T-helper 1 cell treated with Interleukin-12 subunit alpha and Interleukin-12 subunit beta and Interleukin-4 antibody, amounts not matched to agents 30 μg/mL and 1 μg/mL, for 36 hours (primary cell): Measurements from ENCODE around the gene RTCB.

ENCODE experiments used
- H3K27ac Mint-ChIP-seq: one replicate; pipeline ENCODE4 v1.8.0; 2021; ENCODE audit warnings: mild to moderate bottlenecking, mixed read lengths
- H3K27me3 Mint-ChIP-seq: one replicate; pipeline ENCODE4 v1.8.0; 2021; ENCODE audit warnings: low read depth, mixed read lengths
- H3K36me3 Mint-ChIP-seq: one replicate; pipeline ENCODE4 v1.8.0; 2021; ENCODE audit warnings: low read depth, mixed read lengths
- H3K4me1 Mint-ChIP-seq: one replicate; pipeline ENCODE4 v1.8.0; 2021; ENCODE audit warnings: low read depth, mixed read lengths
- H3K4me3 Mint-ChIP-seq: one replicate; pipeline ENCODE4 v1.8.0; 2021; ENCODE audit warnings: mild to moderate bottlenecking, moderate library complexity, mixed read lengths
- H3K9me3 Mint-ChIP-seq: one replicate; pipeline ENCODE4 v1.8.0; 2021; ENCODE audit warnings: mixed read lengths

Gene RTCB

GRCh38 chr22:32411829-32412592 lies at the start of gene RTCB:
Gene RTCB (minus strand): TSS chr22:32412247. CDS start chr22:32412156, 91 bp downstream.
- H3K36me3 Mint-ChIP-seq, result peaks cover 19% of the 10 kb centered on the region
- peak within 1 kb of the TSS; percentile 98 for H3K4me3 Mint-ChIP-seq
- peaks cover 44% of the 10 kb centered on the region for H3K4me1 Mint-ChIP-seq
- H3K27ac Mint-ChIP-seq, result peak within 1 kb of the TSS; percentile 97
- peaks cover 8% of the 10 kb centered on the region for H3K27me3 Mint-ChIP-seq
- H3K9me3 Mint-ChIP-seq, result no peaks in the 10 kb centered on the region

- no peaks in the 10 kb centered on the region for H3K4me1 Mint-ChIP-seq
- no peak overlapping the region for H3K27ac Mint-ChIP-seq
- no peaks in the 10 kb centered on the region for H3K36me3 Mint-ChIP-seq
- no peak overlapping the region for H3K4me3 Mint-ChIP-seq
- H3K9me3 Mint-ChIP-seq, result no peaks in the 10 kb centered on the region
- peaks cover 25% of the 10 kb centered on the region for H3K27me3 Mint-ChIP-seq
Observed at GRCh38 chr22:32457031-32457430, 45.0 kb upstream of the RTCB start.

DNA sequence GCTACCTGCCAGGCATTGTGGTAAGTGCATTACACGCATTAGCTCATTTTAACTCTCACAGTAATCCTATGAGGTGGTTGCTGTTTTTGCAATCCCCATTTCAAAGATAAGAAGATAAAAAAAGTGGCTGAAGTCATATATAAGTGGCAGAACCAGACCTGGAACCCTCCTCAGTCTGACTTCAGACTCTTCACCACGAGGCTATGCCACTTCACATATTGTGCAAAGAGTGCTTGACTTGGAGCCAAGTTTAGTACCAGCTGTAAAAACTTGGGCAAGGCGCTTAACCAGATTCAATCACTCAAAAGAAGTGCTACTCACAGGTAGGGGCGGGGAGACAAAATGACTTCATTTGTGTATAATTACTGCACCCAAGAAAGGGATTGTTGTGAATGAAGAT lies 36.9 kb upstream of the RTCB start:
- Mint-ChIP-seq H3K4me3 (no peak overlapping the region), H3K36me3 (no peaks in the 10 kb centered on the region), H3K27ac (no peak overlapping the region), H3K9me3 (no peaks in the 10 kb centered on the region), H3K4me1 (no peaks in the 10 kb centered on the region), H3K27me3 (peaks cover 9% of the 10 kb centered on the region)

- no peaks in the 10 kb centered on the region for H3K36me3 Mint-ChIP-seq
- H3K27me3 Mint-ChIP-seq, result peaks cover 7% of the 10 kb centered on the region
- H3K9me3 Mint-ChIP-seq, result no peaks in the 10 kb centered on the region
- no peak overlapping the region for H3K4me3 Mint-ChIP-seq
- no peak overlapping the region for H3K27ac Mint-ChIP-seq
- H3K4me1 Mint-ChIP-seq, result no peaks in the 10 kb centered on the region
Observed at GRCh38 chr22:32446321-32446720, 34.3 kb upstream of the RTCB start.

GRCh38 chr22:32444068-32444467 lies 32.0 kb upstream of the RTCB start:
- Mint-ChIP-seq H3K27me3 (peaks cover 4% of the 10 kb centered on the region), H3K4me1 (no peaks in the 10 kb centered on the region), H3K9me3 (no peaks in the 10 kb centered on the region), H3K36me3 (no peaks in the 10 kb centered on the region), H3K4me3 (no peak overlapping the region), H3K27ac (no peak overlapping the region)

- H3K36me3 Mint-ChIP-seq, result no peaks in the 10 kb centered on the region
- no peak overlapping the region for H3K4me3 Mint-ChIP-seq
- no peaks in the 10 kb centered on the region for H3K4me1 Mint-ChIP-seq
Observed at GRCh38 chr22:32430352-32430751, 18.3 kb upstream of the RTCB start.

DNA sequence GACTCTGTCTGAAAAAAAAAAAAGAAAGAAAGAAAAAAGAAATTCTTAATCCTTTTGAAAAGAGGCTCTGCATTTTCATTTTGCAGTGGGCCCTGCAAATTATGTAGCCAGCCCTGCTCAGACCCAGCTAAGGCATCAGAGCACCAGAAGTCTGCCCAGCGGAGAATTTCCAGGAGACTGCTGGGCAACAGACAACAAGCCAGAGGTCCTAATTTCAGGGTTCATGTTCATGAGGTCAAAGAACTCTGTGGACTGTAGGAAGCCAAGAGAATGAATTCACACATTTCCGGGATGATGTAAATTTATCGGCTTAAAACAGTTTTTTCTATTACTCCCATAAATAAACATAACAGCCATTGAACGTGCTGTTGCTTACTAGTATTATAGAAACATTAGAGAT lies 14.8 kb upstream of the RTCB start:
- no peaks in the 10 kb centered on the region for H3K36me3 Mint-ChIP-seq
- no peak overlapping the region for H3K27ac Mint-ChIP-seq
- no peak overlapping the region for H3K4me3 Mint-ChIP-seq
- H3K27me3 Mint-ChIP-seq, result peaks cover 41% of the 10 kb centered on the region
- no peaks in the 10 kb centered on the region for H3K4me1 Mint-ChIP-seq
- H3K9me3 Mint-ChIP-seq, result no peaks in the 10 kb centered on the region

More at GRCh38 chr22:32430352-32430751, 18.3 kb upstream of the RTCB start:
- Mint-ChIP-seq H3K27me3 (peaks cover 15% of the 10 kb centered on the region), H3K9me3 (no peaks in the 10 kb centered on the region), H3K27ac (no peak overlapping the region)

DNA sequence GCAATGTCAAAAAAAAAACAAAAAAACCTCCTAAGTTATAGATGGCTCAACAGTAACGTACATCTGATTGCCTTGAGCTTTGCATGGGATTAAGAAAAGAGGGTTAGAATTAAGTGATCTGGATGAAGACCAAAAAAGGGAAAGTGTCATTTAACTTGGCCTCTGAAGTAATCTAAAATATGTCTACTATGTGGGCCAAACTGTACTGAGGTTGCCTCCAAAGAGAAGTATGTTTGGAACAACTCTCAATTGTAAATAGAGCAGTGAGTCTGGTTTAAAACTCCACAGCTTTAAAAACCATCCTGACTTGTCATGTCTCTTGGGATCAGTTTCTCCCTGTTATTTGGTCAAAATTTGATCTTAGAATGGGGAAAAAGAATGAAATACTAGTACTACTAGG lies 11.6 kb upstream of the RTCB start:
- H3K9me3 Mint-ChIP-seq, result no peaks in the 10 kb centered on the region
- H3K27me3 Mint-ChIP-seq, result peaks cover 47% of the 10 kb centered on the region
- no peaks in the 10 kb centered on the region for H3K4me1 Mint-ChIP-seq
- no peaks in the 10 kb centered on the region for H3K36me3 Mint-ChIP-seq
- no peak overlapping the region for H3K27ac Mint-ChIP-seq
- no peak overlapping the region for H3K4me3 Mint-ChIP-seq

DNA sequence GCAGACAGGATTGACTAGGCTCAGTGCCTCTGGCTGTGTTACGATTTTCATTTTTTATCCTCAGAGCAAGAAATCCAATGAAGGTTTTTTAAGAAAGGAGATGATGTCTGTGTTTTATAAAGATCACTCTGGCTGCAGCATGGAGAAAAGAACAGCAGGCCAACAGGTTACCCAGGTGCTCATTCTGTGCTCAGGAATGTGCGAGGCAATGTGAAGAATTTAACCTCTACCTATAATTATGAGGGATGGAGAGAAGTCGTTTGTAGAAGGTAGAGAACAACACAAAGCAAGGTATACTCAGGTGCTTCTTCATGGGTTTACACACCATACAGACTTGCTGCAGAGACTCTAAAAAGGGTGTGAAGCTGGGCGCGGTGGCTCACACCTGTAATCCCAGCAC lies 10.0 kb upstream of the RTCB start:
- H3K36me3 Mint-ChIP-seq, result no peaks in the 10 kb centered on the region
- no peaks in the 10 kb centered on the region for H3K4me1 Mint-ChIP-seq
- H3K27ac Mint-ChIP-seq, result no peak overlapping the region
- H3K27me3 Mint-ChIP-seq, result peaks cover 43% of the 10 kb centered on the region
- no peaks in the 10 kb centered on the region for H3K9me3 Mint-ChIP-seq
- no peak overlapping the region for H3K4me3 Mint-ChIP-seq

- Mint-ChIP-seq H3K36me3 (no peaks in the 10 kb centered on the region), H3K9me3 (no peaks in the 10 kb centered on the region), H3K27ac (no peak overlapping the region), H3K4me1 (no peaks in the 10 kb centered on the region), H3K27me3 (peaks cover 47% of the 10 kb centered on the region), H3K4me3 (no peak overlapping the region)
Observed at GRCh38 chr22:32421484-32421883, 9.4 kb upstream of the RTCB start.

GRCh38 chr22:32417906-32418305 lies 5.9 kb upstream of the RTCB start:
- Mint-ChIP-seq H3K4me1 (peaks cover 3% of the 10 kb centered on the region), H3K4me3 (no peak overlapping the region), H3K27ac (no peak overlapping the region), H3K36me3 (no peaks in the 10 kb centered on the region), H3K27me3 (peaks cover 35% of the 10 kb centered on the region), H3K9me3 (no peaks in the 10 kb centered on the region)

DNA sequence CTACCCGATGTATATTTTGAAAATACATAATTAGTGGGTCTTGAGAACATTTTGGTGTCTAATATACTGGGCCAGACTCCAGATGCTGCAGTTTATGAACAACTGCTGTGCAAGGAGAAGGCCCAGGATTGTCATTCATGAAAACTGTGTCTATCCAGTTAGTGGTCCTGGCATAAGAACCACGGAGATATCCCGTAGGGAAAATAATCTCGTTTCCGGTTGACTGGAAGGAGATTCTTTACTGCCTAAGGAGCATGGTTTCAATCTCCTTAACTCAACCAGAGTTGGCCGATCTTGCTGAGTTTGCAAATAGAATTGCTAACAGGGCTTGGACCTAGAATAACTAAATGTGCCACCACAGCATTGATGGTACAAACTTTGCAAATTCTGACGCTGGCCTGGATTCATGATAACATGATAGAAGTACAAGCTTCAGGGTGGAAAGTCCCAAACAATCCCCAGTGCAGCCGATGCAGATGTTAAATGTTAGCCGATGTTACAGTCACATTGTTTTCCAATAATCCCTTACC lies 4.6 kb upstream of the RTCB start:
- Mint-ChIP-seq H3K27me3 (peaks cover 24% of the 10 kb centered on the region), H3K4me1 (peaks cover 14% of the 10 kb centered on the region), H3K4me3 (no peak overlapping the region), H3K9me3 (no peaks in the 10 kb centered on the region), H3K27ac (no peak overlapping the region), H3K36me3 (peaks cover 1% of the 10 kb centered on the region)

DNA sequence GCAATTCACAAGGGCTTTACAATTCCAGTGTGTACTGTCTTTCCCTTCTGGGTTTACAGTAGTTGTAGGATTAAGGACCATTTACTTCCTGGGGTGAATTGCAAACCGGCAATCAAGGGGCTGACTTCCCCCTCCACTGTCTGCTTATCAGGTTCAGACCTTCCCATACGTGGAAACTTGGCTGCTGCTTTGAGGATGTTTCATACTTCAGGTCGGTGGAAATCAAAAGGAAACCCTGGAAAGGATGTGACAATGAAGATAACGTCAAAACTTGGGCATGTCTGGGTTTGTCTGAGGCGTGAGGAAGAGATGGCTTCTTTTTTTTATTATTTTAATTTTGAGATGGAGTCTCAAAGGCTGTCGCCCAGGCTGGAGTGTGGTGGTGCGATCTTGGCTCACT lies 2.1 kb upstream of the RTCB start:
- peaks cover 29% of the 10 kb centered on the region for H3K4me1 Mint-ChIP-seq

GRCh38 chr22:32413719-32414118 lies 1.7 kb upstream of the RTCB start:
- Mint-ChIP-seq H3K36me3 (peaks cover 8% of the 10 kb centered on the region), H3K27ac (no peak overlapping the region), H3K4me3 (no peak overlapping the region), H3K4me1 (peaks cover 33% of the 10 kb centered on the region), H3K27me3 (peaks cover 11% of the 10 kb centered on the region), H3K9me3 (no peaks in the 10 kb centered on the region)

More for the DNA sequence above, 2.1 kb upstream of the RTCB start:
- no peak overlapping the region for H3K4me3 Mint-ChIP-seq
- H3K9me3 Mint-ChIP-seq, result no peaks in the 10 kb centered on the region
- peaks cover 12% of the 10 kb centered on the region for H3K27me3 Mint-ChIP-seq
- H3K36me3 Mint-ChIP-seq, result peaks cover 4% of the 10 kb centered on the region
- H3K27ac Mint-ChIP-seq, result no peak overlapping the region

- Mint-ChIP-seq H3K4me3 (peak overlapping the region; percentile 98), H3K36me3 (peaks cover 20% of the 10 kb centered on the region), H3K27me3 (peaks cover 5% of the 10 kb centered on the region), H3K9me3 (no peaks in the 10 kb centered on the region), H3K4me1 (peaks cover 44% of the 10 kb centered on the region), H3K27ac (peak overlapping the region; percentile 84)
Observed at GRCh38 chr22:32411402-32411801, 645 bp downstream of the RTCB start.
